Left ventricle myocardium superior (tissue), 1 donor: Measurements from ENCODE around the gene SLIT3. TPM values are rescaled to one million over a fixed set of nuclear protein-coding genes. Genes with fewer than 3 reads are reported as not detected.
A peak's percentile ranks its signal among the peaks of the same experiment; 100 is the strongest.

Experiments
- ATAC-seq: fragments of 200-7000 bp; cut with Tn5 transposase; one replicate; pipeline ENCODE4 v1.9.1; 2020; ENCODE audit warnings: mild to moderate bottlenecking, moderate library complexity
- DNase-seq: peaks from one replicate; pipeline ENCODE4 v3.0.0-alpha.2; 2020
- intact Hi-C: fragments of 100-400 bp; cut with micrococcal nuclease; formaldehyde crosslinking; loops from one replicate; pipeline ENCODE4 v1.11.0; 2022
- total RNA-seq: library from RNA; stranded (reverse); fragmentation: NEBNext Ultra II Directional; extraction: Animal tissue kit (Norgen Biotek cat#: 25700); gene quantifications from one replicate; pipeline ENCODE4 v1.2.1, GENCODE V29; 2021
- donor health status: DM: no; HTN: yes; CAD: no; lungs with severe emphysema.

Gene SLIT3
- total RNA-seq, 1 donor from 2014 or later: 8.4 TPM

DNA sequence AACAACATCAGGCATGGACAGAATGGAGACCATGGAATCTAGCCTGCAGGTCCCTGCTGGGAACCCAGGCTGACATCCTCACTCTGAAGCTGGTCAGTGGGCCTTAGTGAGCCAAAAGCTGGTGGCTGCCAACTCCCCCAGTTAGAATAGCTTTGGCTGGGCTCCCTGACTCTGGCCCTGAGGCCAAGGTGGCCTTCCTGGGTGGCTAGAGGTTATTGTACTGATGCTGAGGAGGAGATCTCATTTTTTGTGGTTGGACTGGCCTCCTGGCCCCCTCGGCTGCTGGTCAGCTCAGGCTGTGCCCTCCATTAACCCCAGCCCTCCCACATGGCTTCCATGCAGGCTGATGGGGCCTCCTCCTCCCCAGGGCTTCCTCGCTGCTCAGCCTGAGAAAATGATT, 620.5 kb downstream of the SLIT3 start:
- no peak for DNase-seq
- intact Hi-C loops: no loop called here
- ATAC-seq: peak; percentile 31

DNA sequence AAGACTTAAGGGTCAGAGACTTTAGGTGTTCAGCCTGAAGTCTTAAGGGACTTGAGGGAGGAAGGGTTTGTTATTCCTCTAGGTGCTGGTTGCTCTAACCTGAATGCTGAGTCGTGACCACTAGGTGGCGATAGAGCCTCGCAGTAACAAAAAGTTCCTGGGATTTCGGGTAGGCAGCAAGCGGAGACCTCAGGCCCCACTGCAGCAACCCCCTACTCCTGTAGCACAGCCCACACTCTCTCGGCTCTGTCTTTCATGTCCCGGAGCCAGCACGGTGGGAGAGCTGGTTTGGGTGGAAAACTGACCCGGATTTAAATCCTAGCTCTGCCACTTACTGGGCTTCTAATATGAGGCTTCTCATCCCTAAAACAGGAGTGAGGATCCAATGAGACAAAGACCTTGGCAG, 621.4 kb downstream of the SLIT3 start:
- DNase-seq (peak; percentile 70), ATAC-seq (peak; percentile 62)
- intact Hi-C loops: no loop called here

DNA sequence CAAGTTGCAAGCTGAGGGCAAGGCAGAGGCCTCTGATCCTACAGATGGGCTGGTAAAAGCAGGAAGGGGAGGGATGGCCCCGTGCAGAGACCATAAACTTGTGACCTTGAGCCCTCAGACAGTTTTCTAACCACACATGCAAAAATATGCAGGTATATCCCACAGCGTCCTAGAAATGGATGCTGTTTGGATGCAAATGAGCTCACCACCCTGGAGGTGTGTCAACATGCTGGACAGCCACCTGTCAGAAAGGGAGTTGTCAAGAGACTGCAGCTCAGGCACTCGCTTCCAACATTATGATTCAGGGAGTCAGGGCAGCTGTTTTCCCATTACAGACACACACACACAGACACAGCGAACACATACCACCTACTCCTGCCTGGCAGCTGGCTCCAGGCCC, 624.4 kb downstream of the SLIT3 start:
- ATAC-seq: no peak
- no peak for DNase-seq
- intact Hi-C loops: no loop called here

DNA sequence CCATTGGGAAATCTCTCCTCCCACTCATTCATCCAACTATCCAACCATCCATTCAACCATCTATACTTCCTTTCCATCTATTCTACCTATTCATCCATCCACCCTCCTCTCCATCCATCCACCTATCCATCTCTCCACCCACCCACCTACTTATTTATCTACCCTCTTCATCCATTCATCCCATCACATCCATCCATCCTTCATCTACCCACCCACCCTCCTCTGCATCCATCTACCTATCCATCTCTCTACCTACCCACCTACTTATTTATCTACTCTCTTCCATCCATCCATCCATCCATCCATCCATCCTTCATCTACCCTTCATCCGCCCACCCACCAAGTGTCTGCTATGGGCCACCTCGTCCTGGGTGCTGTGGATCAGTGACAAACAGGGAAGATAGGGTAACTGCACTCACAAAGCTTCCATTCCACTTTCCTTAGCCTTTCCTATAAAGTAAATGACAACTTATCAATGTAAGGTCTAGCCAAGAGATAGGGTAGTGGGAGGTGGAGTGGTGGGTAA, 625.0 kb downstream of the SLIT3 start:
- intact Hi-C loops: no loop called here
- ATAC-seq (no peak), DNase-seq (no peak)

GRCh38 chr5:168674893-168675482, 626.0 kb downstream of the SLIT3 start:
- DNase-seq: no peak
- intact Hi-C loops: no loop called here
- ATAC-seq: no peak

DNA sequence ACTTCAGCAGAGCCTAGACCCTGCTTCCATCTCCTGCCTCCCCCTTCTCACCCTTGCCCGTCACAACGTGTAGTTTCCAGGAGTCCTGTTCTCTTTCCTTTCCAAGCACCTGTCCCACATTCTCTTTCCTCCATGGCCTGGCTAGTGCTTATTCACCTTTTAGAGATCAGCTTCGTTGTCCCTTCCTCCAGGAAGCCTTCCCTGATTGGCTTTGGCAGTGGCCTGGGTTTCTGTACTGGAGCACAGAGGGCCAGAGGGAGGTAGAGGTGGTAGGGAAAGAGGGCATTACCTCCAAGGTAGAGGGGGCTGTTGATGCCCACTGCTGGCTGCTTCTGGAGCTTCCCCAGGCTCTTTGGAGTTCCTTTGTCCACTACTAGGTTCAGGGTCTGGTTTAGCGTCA, 628.1 kb downstream of the SLIT3 start:
- ATAC-seq (no peak), DNase-seq (no peak)
- intact Hi-C loops: no loop called here

DNA sequence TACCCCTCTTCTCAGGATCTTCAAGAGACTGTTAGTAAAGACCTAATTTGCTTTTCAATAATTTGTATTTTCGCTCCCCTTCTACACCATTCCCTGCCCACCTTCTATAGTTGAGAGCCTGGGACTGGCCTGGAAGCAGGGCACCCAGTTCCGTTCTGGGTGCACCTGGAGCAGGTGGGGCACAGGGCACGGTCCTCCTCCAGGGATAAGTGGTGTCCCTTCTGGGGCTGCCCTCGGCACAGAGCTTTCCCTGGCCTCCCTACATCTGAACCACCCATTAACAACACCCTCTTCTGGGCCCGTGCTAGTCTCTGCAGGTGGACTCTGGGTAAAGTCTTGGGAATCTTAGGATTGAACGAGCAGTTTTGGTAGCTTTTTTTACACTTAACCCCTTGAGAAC, 628.9 kb downstream of the SLIT3 start:
- intact Hi-C loops: no loop called here
- DNase-seq (no peak), ATAC-seq (no peak)

GRCh38 chr5:168670881-168671575, 629.9 kb downstream of the SLIT3 start:
- ATAC-seq: no peak
- intact Hi-C loops: no loop called here
- no peak for DNase-seq

GRCh38 chr5:168669668-168670378, 631.1 kb downstream of the SLIT3 start:
- DNase-seq (no peak), ATAC-seq (no peak)
- intact Hi-C loops: no loop called here

- no peak for DNase-seq
- intact Hi-C loops: no loop called here
Observed at GRCh38 chr5:168669156-168669555, 631.8 kb downstream of the SLIT3 start.

GRCh38 chr5:168668078-168668477, 632.9 kb downstream of the SLIT3 start:
- no peak for ATAC-seq
- no peak for DNase-seq
- intact Hi-C loops: no loop called here

More at GRCh38 chr5:168669156-168669555, 631.8 kb downstream of the SLIT3 start:
- ATAC-seq: no peak

- ATAC-seq (no peak), DNase-seq (no peak)
- intact Hi-C loops: no loop called here
Observed at GRCh38 chr5:168667301-168667840, 633.6 kb downstream of the SLIT3 start.

GRCh38 chr5:168666356-168666755, 634.6 kb downstream of the SLIT3 start:
- intact Hi-C loops: no loop called here
- DNase-seq (no peak), ATAC-seq (no peak)

DNA sequence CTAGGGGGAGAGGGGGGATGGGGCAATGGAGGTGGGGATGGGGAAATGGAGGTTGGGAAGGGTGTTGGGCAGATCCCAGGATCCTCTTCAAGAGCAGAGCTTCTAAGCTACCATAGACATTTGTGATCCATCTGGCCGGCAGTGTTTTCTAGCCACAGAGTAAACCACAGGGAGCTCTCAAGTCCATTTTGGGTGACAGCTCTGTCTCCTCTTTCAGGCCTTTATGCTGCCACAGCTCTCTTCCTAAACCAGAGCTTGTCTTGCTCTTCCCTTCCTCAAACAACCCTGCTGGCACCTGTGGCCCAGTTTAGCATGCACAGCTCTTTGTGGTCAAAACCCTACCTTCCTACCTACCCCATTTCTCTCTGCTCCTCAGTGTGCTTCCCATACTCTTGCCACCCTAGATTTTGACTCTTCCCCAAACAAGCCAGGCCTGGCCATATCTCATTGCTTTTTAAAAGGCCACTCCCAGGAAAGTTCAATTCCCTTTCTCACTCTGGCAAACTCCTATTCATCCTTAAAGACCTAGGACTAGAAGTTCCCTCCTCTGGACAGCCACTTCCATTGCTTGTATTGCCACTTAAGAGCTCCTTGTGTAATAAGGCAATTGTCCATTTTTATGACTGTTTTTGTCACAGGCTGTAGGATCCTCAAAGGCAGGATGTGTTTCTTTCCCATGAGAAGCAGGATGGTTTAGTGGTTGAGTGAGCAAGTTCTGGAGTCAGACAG, 637.5 kb downstream of the SLIT3 start:
- ATAC-seq (no peak), DNase-seq (no peak)
- intact Hi-C loops: no loop called here

- ATAC-seq (no peak), DNase-seq (no peak)
- intact Hi-C loops: no loop called here
Observed at GRCh38 chr5:168661593-168662485, 639.1 kb downstream of the SLIT3 start.

GRCh38 chr5:168660691-168661090, 640.2 kb downstream of the SLIT3 start:
- intact Hi-C loops: no loop called here
- ATAC-seq (no peak), DNase-seq (no peak)

DNA sequence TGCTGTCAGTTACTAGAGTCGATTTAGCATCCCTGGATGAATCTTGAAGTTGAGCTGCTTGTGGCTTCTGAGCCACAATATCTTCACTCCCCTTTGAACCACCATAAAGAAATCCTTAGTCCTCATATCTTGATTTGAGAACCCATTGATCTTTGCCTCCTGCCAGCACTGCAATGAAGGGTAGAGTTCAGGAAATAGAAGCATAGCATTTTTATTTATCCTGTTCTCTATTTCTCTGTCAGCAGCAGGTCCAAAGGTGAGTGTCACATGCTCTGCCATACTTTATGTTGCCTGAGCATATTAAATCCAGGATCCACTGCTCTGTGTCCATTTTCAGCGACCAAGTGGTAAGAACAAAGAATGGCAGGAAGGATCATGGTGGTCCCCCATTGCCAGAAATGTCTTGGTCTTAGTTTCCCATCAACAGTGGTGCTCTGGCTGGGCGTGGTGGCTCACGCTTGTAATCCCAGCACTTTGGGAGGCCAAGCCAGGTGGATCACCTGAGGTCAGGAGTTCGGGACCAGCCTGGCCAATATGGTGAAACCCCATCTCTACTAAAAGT, 641.6 kb downstream of the SLIT3 start:
- no peak for ATAC-seq
- intact Hi-C loops: no loop called here
- DNase-seq: no peak

- DNase-seq: no peak
- intact Hi-C loops: no loop called here
- peak; percentile 75 for ATAC-seq
Observed at GRCh38 chr5:168658394-168658793, 642.5 kb downstream of the SLIT3 start.
